ENCODE results near the gene SHOX. TPM values are rescaled to one million over a fixed set of nuclear protein-coding genes. Genes with fewer than 3 reads are reported as not detected.

Gene SHOX
- total and polyA plus RNA-seq, 12 donors = not detected

GRCh38 chrX:636981-637659, 6.5 kb downstream of the SHOX start:
- Histone ChIP-seq H3K27me3 (peaks cover 24 to 94% (median 94%) of the 10 kb centered on the region in 7 donors), H3K4me3 (peak overlapping the region in 3 of 10 donors; percentile 14 to 21 (median 15))
- WGBS, 2 donors = 2 to 4% methylated on average over 27 of the region's 27 CpGs

DNA sequence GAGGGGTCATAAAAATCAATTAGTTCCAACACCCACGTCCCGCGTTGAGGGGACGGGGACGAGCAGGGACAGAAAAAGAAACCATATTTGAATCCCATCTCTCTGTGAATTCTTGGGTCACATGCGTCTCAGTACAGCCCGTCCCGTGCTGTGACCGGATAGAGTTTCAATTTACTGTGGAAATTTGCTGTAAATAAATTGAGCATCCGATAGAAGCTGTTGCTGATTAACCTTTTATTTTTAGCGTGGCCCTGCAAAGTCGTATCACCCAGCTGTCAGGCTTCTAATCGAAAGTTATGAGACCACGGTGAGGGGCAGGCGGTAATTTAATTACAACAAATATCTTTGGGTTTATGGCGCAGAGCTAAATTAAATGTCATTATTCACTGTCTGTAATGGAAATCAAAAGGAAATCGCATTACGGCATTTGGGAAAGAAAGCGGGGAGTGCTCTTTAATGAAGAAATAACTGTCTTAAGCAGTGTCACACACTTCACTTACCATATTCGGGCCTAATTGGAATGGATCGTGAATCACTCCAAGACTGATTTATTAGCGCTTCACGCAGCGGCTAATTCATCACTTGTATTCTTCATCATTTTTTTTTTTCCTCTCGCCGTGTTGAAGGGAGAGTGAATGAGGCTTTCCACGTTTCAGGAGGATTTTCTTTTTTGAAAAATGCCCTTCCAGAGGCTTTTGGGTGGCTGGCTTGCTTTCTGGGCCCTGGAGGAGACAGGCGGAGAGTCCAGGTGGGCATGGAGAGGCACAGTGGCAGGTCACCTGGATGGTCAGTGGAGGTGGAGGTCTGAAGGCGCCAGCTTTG, 7.3 kb downstream of the SHOX start:
- TF ChIP-seq, protein P1, sequence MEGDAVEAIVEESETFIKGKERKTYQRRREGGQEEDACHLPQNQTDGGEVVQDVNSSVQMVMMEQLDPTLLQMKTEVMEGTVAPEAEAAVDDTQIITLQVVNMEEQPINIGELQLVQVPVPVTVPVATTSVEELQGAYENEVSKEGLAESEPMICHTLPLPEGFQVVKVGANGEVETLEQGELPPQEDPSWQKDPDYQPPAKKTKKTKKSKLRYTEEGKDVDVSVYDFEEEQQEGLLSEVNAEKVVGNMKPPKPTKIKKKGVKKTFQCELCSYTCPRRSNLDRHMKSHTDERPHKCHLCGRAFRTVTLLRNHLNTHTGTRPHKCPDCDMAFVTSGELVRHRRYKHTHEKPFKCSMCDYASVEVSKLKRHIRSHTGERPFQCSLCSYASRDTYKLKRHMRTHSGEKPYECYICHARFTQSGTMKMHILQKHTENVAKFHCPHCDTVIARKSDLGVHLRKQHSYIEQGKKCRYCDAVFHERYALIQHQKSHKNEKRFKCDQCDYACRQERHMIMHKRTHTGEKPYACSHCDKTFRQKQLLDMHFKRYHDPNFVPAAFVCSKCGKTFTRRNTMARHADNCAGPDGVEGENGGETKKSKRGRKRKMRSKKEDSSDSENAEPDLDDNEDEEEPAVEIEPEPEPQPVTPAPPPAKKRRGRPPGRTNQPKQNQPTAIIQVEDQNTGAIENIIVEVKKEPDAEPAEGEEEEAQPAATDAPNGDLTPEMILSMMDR (IDR thresholded peaks at IDR 0.05) = no peak
- Histone ChIP-seq H3K9me3 (no peaks in the 10 kb centered on the region), H3K4me1 (peaks cover 0 to 21% (median 0%) of the 10 kb centered on the region in 9 donors), H3K27ac (no peak overlapping the region), H3K27me3 (peaks cover 24 to 94% (median 92%) of the 10 kb centered on the region in 7 donors), H3K36me3 (no peaks in the 10 kb centered on the region), H3K4me3 (peak overlapping the region in 3 of 10 donors; percentile 14 to 21 (median 15))
- DNase-seq = no peak
- WGBS, 2 donors = 2 to 3% methylated on average over 29 of the region's 29 CpGs
- ATAC-seq = no peak
- intact Hi-C loops (cut with DNase I) = no loop called here

More at GRCh38 chrX:636981-637659, 6.5 kb downstream of the SHOX start:
- Histone ChIP-seq H3K4me1 (peaks cover 0 to 21% (median 0%) of the 10 kb centered on the region in 9 donors), H3K9me3 (no peaks in the 10 kb centered on the region), H3K27ac (no peak overlapping the region), H3K36me3 (no peaks in the 10 kb centered on the region)
- DNase-seq (no peak), ATAC-seq (no peak)
- TF ChIP-seq, protein P1 (IDR thresholded peaks at IDR 0.05) = no peak
- intact Hi-C loops (cut with DNase I) = no loop called here

GRCh38 chrX:638482-639131, 8.0 kb downstream of the SHOX start:
- peaks cover 24 to 91% (median 84%) of the 10 kb centered on the region in 7 donors for H3K27me3 ChIP-seq
- DNase-seq (no peak), ATAC-seq (no peak)
- peaks cover 0 to 21% (median 0%) of the 10 kb centered on the region in 9 donors for H3K4me1 ChIP-seq
- H3K9me3 ChIP-seq = no peaks in the 10 kb centered on the region
- H3K4me3 ChIP-seq = no peak overlapping the region
- intact Hi-C loops (cut with DNase I) = no loop called here
- TF ChIP-seq, protein P1 (IDR thresholded peaks at IDR 0.05) = no peak
- H3K27ac ChIP-seq = no peak overlapping the region
- H3K36me3 ChIP-seq = no peaks in the 10 kb centered on the region
- 2 to 5% methylated on average over 18 of the region's 18 CpGs for WGBS, 2 donors

GRCh38 chrX:639151-639550, 8.6 kb downstream of the SHOX start:
- no peaks in the 10 kb centered on the region for H3K36me3 ChIP-seq
- no peaks in the 10 kb centered on the region for H3K9me3 ChIP-seq
- intact Hi-C loops (cut with DNase I) = no loop called here
- 1 to 4% methylated on average over 9 of the region's 9 CpGs for WGBS, 2 donors
- peaks cover 27 to 91% (median 84%) of the 10 kb centered on the region in 7 donors for H3K27me3 ChIP-seq
- no peak overlapping the region for H3K27ac ChIP-seq
- no peak overlapping the region for H3K4me3 ChIP-seq
- ATAC-seq (no peak), DNase-seq (no peak)
- H3K4me1 ChIP-seq = peaks cover 0 to 21% (median 0%) of the 10 kb centered on the region in 9 donors
- TF ChIP-seq, protein P1 (IDR thresholded peaks at IDR 0.05) = no peak

Data from heart right ventricle (tissue), 16 donors.